ENCODE data around the gene ENAH. TPM values are rescaled to one million over a fixed set of nuclear protein-coding genes. Genes with fewer than 3 reads are reported as not detected.

ENAH gene
- total RNA-seq, 1 experiment from 2014 or later = 285 TPM

- no peak overlapping the region for H2BK120ac ChIP-seq (ENCODE audit: low read depth, low read length, poor library complexity, severe bottlenecking)
- H3K9me3 Mint-ChIP-seq = peaks cover 9 to 12% of the 10 kb centered on the region in 2 experiments; a peak in 4 of 5 replicates
- no peak overlapping the region for H2BK12ac ChIP-seq (ENCODE audit: insufficient read length, low read depth, low read length)
- H3K27ac ChIP-seq (ENCODE audit: insufficient read length, low read depth, low read length) = no peak overlapping the region
- H3K23ac ChIP-seq (ENCODE audit: insufficient read length, low read depth, low read length) = no peak overlapping the region
- H3K27me3 ChIP-seq (ENCODE audit: insufficient read depth, low read length) = no peaks in the 10 kb centered on the region
- peaks cover 2% of the 10 kb centered on the region for H4K20me1 ChIP-seq (ENCODE audit: control insufficient read depth, insufficient read depth, insufficient read length)
- no peak overlapping the region for H3K56ac ChIP-seq (ENCODE audit: insufficient read length, low read depth, low read length)
- peaks cover 35 to 47% (median 35%) of the 10 kb centered on the region in 3 experiments for H3K36me3 Mint-ChIP-seq (ENCODE audit: insufficient read depth in 1 of 3, low read depth in 3 of 3)
- TF ChIP-seq CTCF (conservative IDR thresholded peaks at IDR 0.05) = no peak
- H2AK5ac ChIP-seq (ENCODE audit: insufficient read length, low read length) = no peak overlapping the region
- no peaks in the 10 kb centered on the region; the same call in 1 of the 2 replicates for H3K4me1 ChIP-seq (ENCODE audit: insufficient read depth, low read length)
- WGBS (ENCODE audit: extremely low coverage, insufficient read length, low lambda C conversion rate) = no CpG with 5 or more reads among the region's 2 CpGs
- peaks cover 63% of the 10 kb centered on the region for H3K79me2 ChIP-seq (ENCODE audit: insufficient read depth, low read length)
- no peak overlapping the region for H2BK15ac ChIP-seq (ENCODE audit: low read depth, low read length)
- peak overlapping the region in 1 of 3 experiments; percentile 3; a peak in 3 of 7 replicates for H3K27ac Mint-ChIP-seq
- H3K4me3 Mint-ChIP-seq = no peak overlapping the region
- peaks cover 12% of the 10 kb centered on the region for H3K79me1 ChIP-seq (ENCODE audit: insufficient read depth, low read depth, low read length, poor library complexity, severe bottlenecking)
- no peak overlapping the region for H4K91ac ChIP-seq (ENCODE audit: insufficient read length, low read depth, low read length)
- H2BK20ac ChIP-seq (ENCODE audit: low read depth, low read length, poor library complexity, severe bottlenecking) = no peak overlapping the region
- H4K5ac ChIP-seq (ENCODE audit: insufficient read length, low read depth, low read length) = no peak overlapping the region
- no peak overlapping the region for H3K18ac ChIP-seq (ENCODE audit: insufficient read length, low read depth, low read length)
- H3T11ph ChIP-seq (ENCODE audit: low read length) = no peak overlapping the region
- no peak overlapping the region for H3K4ac ChIP-seq (ENCODE audit: low read depth, low read length)
- no peaks in the 10 kb centered on the region for H3K23me2 ChIP-seq (ENCODE audit: insufficient read length, low read depth, low read length, poor library complexity, severe bottlenecking)
- H3K4me2 ChIP-seq (ENCODE audit: insufficient read depth, insufficient read length, low read length) = no peak overlapping the region
- no peaks in the 10 kb centered on the region for H3K27me3 Mint-ChIP-seq (ENCODE audit: low read depth)
- peaks cover 29 to 38% of the 10 kb centered on the region in 2 experiments for H3K4me1 Mint-ChIP-seq
- no peaks in the 10 kb centered on the region for H3K9me3 ChIP-seq (ENCODE audit: control insufficient read depth, low read depth, low read length)
- no peak overlapping the region for H4K8ac ChIP-seq (replicated peaks; ENCODE audit: insufficient read length, low read depth, low read length)
- H2AFZ ChIP-seq (ENCODE audit: low read length) = no peak overlapping the region
- no peak overlapping the region for H3K9ac ChIP-seq (ENCODE audit: extremely low read depth, insufficient read length, low read length)
- no peak overlapping the region for H2BK5ac ChIP-seq (ENCODE audit: insufficient read length, low read length)
- H3K14ac ChIP-seq (ENCODE audit: insufficient read depth, low read length) = no peak overlapping the region
- no peak for DNase-seq
These were observed 35.0 kb downstream of the ENAH start for GRCh38 chr1:225617956-225618355.
